Mucosa of descending colon (tissue), 3 donors: ENCODE measurements around the gene ORM2. TPM values are rescaled to one million over a fixed set of nuclear protein-coding genes. Genes with fewer than 3 reads are reported as not detected.

Experiments used
- ATAC-seq: fragments of 200-7000 bp; cut with Tn5 transposase; one replicate; pipeline ENCODE4 v1.9.1; 2020; ENCODE audit warnings: mild to moderate bottlenecking, moderate library complexity
- DNase-seq, 3 donors: peaks; one replicate each; pipeline ENCODE4 v3.0.0-alpha.2; 2020
- H3K36me3 ChIP-seq: fragments of 200-600 bp; one replicate; pipeline ENCODE4 v1.8.0; 2021; ENCODE audit warnings: low read depth, mild to moderate bottlenecking
- H3K4me1 ChIP-seq: fragments of 200-600 bp; one replicate; pipeline ENCODE4 v1.8.0; 2021; ENCODE audit warnings: low read depth, mild to moderate bottlenecking
- H3K4me3 ChIP-seq: fragments of 200-600 bp; one replicate; pipeline ENCODE4 v1.8.0; 2021; ENCODE audit warnings: mild to moderate bottlenecking
- H3K9me3 ChIP-seq: fragments of 200-600 bp; one replicate; pipeline ENCODE4 v1.8.0; 2021; ENCODE audit warnings: mild to moderate bottlenecking
- CTCF ChIP-seq: fragments of 200-600 bp; IDR thresholded peaks from one replicate; pipeline ENCODE4 v1.8.0; 2022; ENCODE audit warnings: antibody characterized with exemption, mild to moderate bottlenecking
- intact Hi-C, 2 donors: fragments of 100-400 bp; cut with DNase I in 1 of 2; cut with micrococcal nuclease in 1 of 2; formaldehyde crosslinking; loops; one replicate each; pipeline versions ENCODE4 v1.11.0 to v1.11.1; 2022; cut with DNase I, micrococcal nuclease
- total RNA-seq, 3 donors: library from RNA; stranded (reverse); fragmentation: NEBNext Ultra II Directional in 2 of 3; extraction: Animal tissue kit (Norgen Biotek cat#: 25700) in 2 of 3; gene quantifications; one replicate each; pipeline versions ENCODE4 v1.2.1 to v1.2.4, GENCODE V29; 2021 to 2023
- donor health status: DM: no; HTN: no; CAD: no; lungs with moderate emphysema.
- donor health status: DM: no; HTN: no; CAD: no.
- donor health status: DM: no; HTN: yes; CAD: no.

Gene ORM2
- total RNA-seq, 3 donors from 2014 or later, result 1.0 TPM; not detected in 2

- DNase-seq (peak in 2 of 3 donors; percentile 58 to 62), ATAC-seq (peak; percentile 58)
- no peaks in the 10 kb centered on the region for H3K9me3 ChIP-seq
- intact Hi-C loops, result loop anchor here in 1 of 2 donors (10.0 kb wide), 1 partner anchor 315 kb away; the partner anchor contains the start of gene TEX53
- H3K4me1 ChIP-seq, result no peaks in the 10 kb centered on the region
- H3K4me3 ChIP-seq, result no peak overlapping the region
- peaks cover 20% of the 10 kb centered on the region for H3K36me3 ChIP-seq
- peak; percentile 42 for TF ChIP-seq CTCF
Observed at GRCh38 chr9:114339130-114339908, 9.7 kb downstream of the ORM2 start.

GRCh38 chr9:114341152-114341830 lies 11.6 kb downstream of the ORM2 start:
- ATAC-seq (no peak), DNase-seq (no peak)
- Histone ChIP-seq H3K4me3 (no peak overlapping the region), H3K9me3 (no peaks in the 10 kb centered on the region), H3K36me3 (peaks cover 18% of the 10 kb centered on the region), H3K4me1 (no peaks in the 10 kb centered on the region)
- intact Hi-C loops, result no loop called here
- no peak for TF ChIP-seq CTCF

GRCh38 chr9:114341991-114342390 lies 12.3 kb downstream of the ORM2 start:
- Histone ChIP-seq H3K4me1 (no peaks in the 10 kb centered on the region), H3K36me3 (peaks cover 11% of the 10 kb centered on the region), H3K4me3 (no peak overlapping the region), H3K9me3 (no peaks in the 10 kb centered on the region)
- no peak for TF ChIP-seq CTCF
- ATAC-seq (no peak), DNase-seq (no peak)
- intact Hi-C loops, result no loop called here

- Histone ChIP-seq H3K4me1 (no peaks in the 10 kb centered on the region), H3K9me3 (no peaks in the 10 kb centered on the region), H3K4me3 (no peak overlapping the region), H3K36me3 (peaks cover 7% of the 10 kb centered on the region)
- ATAC-seq (no peak), DNase-seq (no peak)
- intact Hi-C loops, result no loop called here
- TF ChIP-seq CTCF, result no peak
Observed at GRCh38 chr9:114342755-114343440, 13.2 kb downstream of the ORM2 start.

- Histone ChIP-seq H3K4me3 (no peak overlapping the region), H3K36me3 (peaks cover 9% of the 10 kb centered on the region), H3K9me3 (no peaks in the 10 kb centered on the region), H3K4me1 (no peaks in the 10 kb centered on the region)
- ATAC-seq (no peak), DNase-seq (no peak)
- intact Hi-C loops, result no loop called here
- no peak for TF ChIP-seq CTCF
Observed at GRCh38 chr9:114343471-114344187, 14.0 kb downstream of the ORM2 start.
